Fibroblast of lung (primary cell): Measurements from ENCODE around the gene VGLL3. TPM values are rescaled to one million over a fixed set of nuclear protein-coding genes. Genes with fewer than 3 reads are reported as not detected.

Source experiments
- DNase-seq, 2 donors: peaks; one replicate each; pipeline versions ENCODE4 v3.0.0 to v3.0.0-alpha.2; 2010; ENCODE audit warnings: low read depth in 2 of 2
- H2AFZ ChIP-seq: 2 replicates; pipeline ENCODE4 v1.5.1; 2012; ENCODE audit warnings: low read length, control low read depth, inconsistent platforms
- H3K27ac ChIP-seq: 2 replicates; pipeline ENCODE4 v1.5.1; 2011; ENCODE audit warnings: low read length, control low read depth; ENCODE audit not compliant: insufficient read depth
- H3K27me3 ChIP-seq: 2 replicates; pipeline ENCODE4 v1.5.1; 2011; ENCODE audit warnings: mild to moderate bottlenecking, low read length; ENCODE audit not compliant: control insufficient read depth, insufficient read depth
- H3K36me3 ChIP-seq: 2 replicates; pipeline ENCODE4 v1.5.1; 2011; ENCODE audit warnings: low read length; ENCODE audit not compliant: control insufficient read depth, insufficient read depth
- H3K4me1 ChIP-seq: 2 replicates; pipeline ENCODE4 v1.5.1; 2011; ENCODE audit warnings: low read length; ENCODE audit not compliant: control insufficient read depth, insufficient read depth; ENCODE audit errors: extremely low read depth
- H3K4me2 ChIP-seq: 2 replicates; pipeline ENCODE4 v1.5.1; 2011; ENCODE audit warnings: low read length, control low read depth; ENCODE audit not compliant: insufficient read depth; ENCODE audit errors: extremely low read depth
- H3K4me3 ChIP-seq, 4 experiments: fragments of 200-600 bp in 1 of 4; sonication (generic) in 1 of 4; replicated peaks in 1 of 4; 2 replicates each; pipeline ENCODE4 v1.5.1; 2011 to 2016; ENCODE audit warnings: low read length in 4 of 4, low read depth in 3 of 4, mild to moderate bottlenecking in 3 of 4, control low read depth in 2 of 4, inconsistent platforms in 1 of 4, mixed read lengths in 1 of 4; ENCODE audit not compliant: insufficient read depth in 1 of 4; ENCODE audit errors: control extremely low read depth in 1 of 4
- H3K79me2 ChIP-seq: 2 replicates; pipeline ENCODE4 v1.5.1; 2012; ENCODE audit warnings: mild to moderate bottlenecking, low read length, inconsistent platforms; ENCODE audit not compliant: control insufficient read depth, insufficient read depth
- H3K9ac ChIP-seq: 2 replicates; pipeline ENCODE4 v1.5.1; 2011; ENCODE audit warnings: mild to moderate bottlenecking, low read length, control low read depth; ENCODE audit not compliant: insufficient read depth
- H3K9me3 ChIP-seq: 2 replicates; pipeline ENCODE4 v1.5.1; 2012; ENCODE audit warnings: low read depth, low read length; ENCODE audit not compliant: control insufficient read depth, insufficient read depth
- H4K20me1 ChIP-seq: 2 replicates; pipeline ENCODE4 v1.5.1; 2011; ENCODE audit warnings: low read length; ENCODE audit not compliant: control insufficient read depth, insufficient read depth; ENCODE audit errors: extremely low read depth
- EZH2 ChIP-seq: IDR thresholded peaks from 2 replicates; pipeline ENCODE4 v1.5.1; 2012; ENCODE audit warnings: low read length, control low read depth, mild to moderate bottlenecking; ENCODE audit errors: missing control alignments
- polyA plus RNA-seq, 2 donors: library from polyadenylated mRNA; depleted of rRNA in 1 of 2; stranded (reverse) in 1 of 2; unstranded in 1 of 2; fragments of >200 nt; gene quantifications; 2 replicates each; pipeline ENCODE4 v1.2.1, GENCODE V29; 2011 to 2012; ENCODE audit warnings: missing spikeins in 1 of 2
- total RNA-seq: library from RNA; depleted of rRNA; stranded (reverse); fragments of >200 nt; gene quantifications from 2 replicates; pipeline ENCODE4 v1.2.1, GENCODE V29; 2014
- TF ChIP-seq, protein P1 (sequence below), 2 donors: IDR thresholded peaks in 1 of 2; conservative IDR thresholded peaks in 1 of 2; 1 replicate in 1 of 2; 2 replicates in 1 of 2; pipeline ENCODE4 v1.5.1; 2011 to 2012; ENCODE audit warnings: low read length in 2 of 2, control low read depth in 1 of 2, inconsistent platforms in 1 of 2, low read depth in 1 of 2, mild to moderate bottlenecking in 1 of 2

VGLL3 gene
- total and polyA plus RNA-seq, 2 donors (not counting 1 experiment from before 2014, with no cell fraction given), result 53.7 to 222 TPM

DNA sequence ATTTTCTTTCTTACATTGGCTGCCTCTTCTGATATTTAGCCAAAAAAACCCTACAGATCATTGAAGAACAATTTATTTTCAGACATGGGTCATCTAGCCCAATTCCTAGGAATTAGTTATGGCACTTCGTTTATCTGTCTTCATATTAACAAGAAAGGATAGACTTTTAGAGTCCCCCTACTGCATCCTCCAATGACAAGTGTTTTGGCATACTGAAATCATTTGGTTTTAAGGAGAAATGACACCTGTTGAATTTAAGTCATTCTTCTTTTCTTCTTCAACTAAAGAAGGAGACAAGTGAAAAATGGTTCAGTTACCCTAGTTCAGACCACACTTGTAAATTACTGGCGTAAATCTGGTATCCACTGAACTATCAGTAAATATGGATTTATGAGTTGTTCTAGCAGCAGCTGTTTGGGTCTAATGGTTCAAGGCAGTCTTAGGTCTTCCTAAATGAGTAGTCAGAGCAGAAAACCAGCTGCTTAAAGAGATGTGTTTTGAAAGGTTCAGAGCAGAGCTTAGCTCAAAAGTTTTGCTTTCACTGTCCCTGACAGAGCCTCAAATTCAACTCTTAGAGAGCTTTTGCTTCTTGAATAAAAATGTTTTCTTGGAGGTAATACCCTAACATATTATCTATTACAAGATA, 5.6 kb downstream of the VGLL3 start:
- H3K27ac ChIP-seq, result peak overlapping the region; percentile 66
- H3K9ac ChIP-seq, result no peak overlapping the region
- H2AFZ ChIP-seq, result no peak overlapping the region
- no peaks in the 10 kb centered on the region for H3K9me3 ChIP-seq
- no peaks in the 10 kb centered on the region for H3K36me3 ChIP-seq
- DNase-seq, result peak; percentile 58 to 64
- peaks cover 94% of the 10 kb centered on the region for H3K79me2 ChIP-seq
- peak overlapping the region; percentile 2 to 97 (median 51) for H3K4me3 ChIP-seq
- TF ChIP-seq, protein P1, sequence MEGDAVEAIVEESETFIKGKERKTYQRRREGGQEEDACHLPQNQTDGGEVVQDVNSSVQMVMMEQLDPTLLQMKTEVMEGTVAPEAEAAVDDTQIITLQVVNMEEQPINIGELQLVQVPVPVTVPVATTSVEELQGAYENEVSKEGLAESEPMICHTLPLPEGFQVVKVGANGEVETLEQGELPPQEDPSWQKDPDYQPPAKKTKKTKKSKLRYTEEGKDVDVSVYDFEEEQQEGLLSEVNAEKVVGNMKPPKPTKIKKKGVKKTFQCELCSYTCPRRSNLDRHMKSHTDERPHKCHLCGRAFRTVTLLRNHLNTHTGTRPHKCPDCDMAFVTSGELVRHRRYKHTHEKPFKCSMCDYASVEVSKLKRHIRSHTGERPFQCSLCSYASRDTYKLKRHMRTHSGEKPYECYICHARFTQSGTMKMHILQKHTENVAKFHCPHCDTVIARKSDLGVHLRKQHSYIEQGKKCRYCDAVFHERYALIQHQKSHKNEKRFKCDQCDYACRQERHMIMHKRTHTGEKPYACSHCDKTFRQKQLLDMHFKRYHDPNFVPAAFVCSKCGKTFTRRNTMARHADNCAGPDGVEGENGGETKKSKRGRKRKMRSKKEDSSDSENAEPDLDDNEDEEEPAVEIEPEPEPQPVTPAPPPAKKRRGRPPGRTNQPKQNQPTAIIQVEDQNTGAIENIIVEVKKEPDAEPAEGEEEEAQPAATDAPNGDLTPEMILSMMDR (conservative IDR thresholded peaks at IDR 0.05 in 1 of 2, IDR thresholded peaks at IDR 0.05 in 1 of 2; ENCODE audit: low read depth in 1 of 2, low read length in 2 of 2), result no peak
- peak overlapping the region; percentile 96 for H3K4me2 ChIP-seq
- no peaks in the 10 kb centered on the region for H4K20me1 ChIP-seq
- peaks cover 16% of the 10 kb centered on the region for H3K4me1 ChIP-seq
- no peaks in the 10 kb centered on the region for H3K27me3 ChIP-seq

DNA sequence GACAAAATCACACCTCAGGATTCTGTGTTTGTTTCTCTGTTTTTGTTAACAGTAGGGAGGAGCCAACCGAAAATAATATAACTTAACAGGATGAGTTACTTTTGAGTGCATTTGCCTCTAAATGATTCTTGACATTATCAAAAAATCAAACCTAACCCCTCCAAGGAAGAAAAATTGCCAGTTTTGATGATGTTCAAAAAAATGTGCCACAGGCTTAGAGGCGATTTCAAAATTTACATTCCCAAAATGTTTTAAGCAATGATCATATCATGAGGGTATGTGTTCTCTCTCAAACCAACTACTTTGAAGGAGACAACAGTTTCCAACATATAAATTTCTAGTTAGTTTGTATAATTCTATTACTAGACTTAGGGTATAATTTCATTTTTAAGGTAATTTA, 6.7 kb downstream of the VGLL3 start:
- no peaks in the 10 kb centered on the region for H3K27me3 ChIP-seq
- H3K4me3 ChIP-seq, result peak overlapping the region in 3 of 4 experiments; percentile 0 to 91 (median 11)
- H3K4me1 ChIP-seq, result peaks cover 18% of the 10 kb centered on the region
- no peak overlapping the region for H2AFZ ChIP-seq
- TF ChIP-seq EZH2, result no peak
- TF ChIP-seq, protein P1 (conservative IDR thresholded peaks at IDR 0.05 in 1 of 2, IDR thresholded peaks at IDR 0.05 in 1 of 2; ENCODE audit: low read depth in 1 of 2, low read length in 2 of 2), result no peak
- no peaks in the 10 kb centered on the region for H4K20me1 ChIP-seq
- H3K4me2 ChIP-seq, result peak overlapping the region; percentile 96
- peaks cover 93% of the 10 kb centered on the region for H3K79me2 ChIP-seq
- DNase-seq, result peak; percentile 39 to 65
- H3K9me3 ChIP-seq, result no peaks in the 10 kb centered on the region
- H3K27ac ChIP-seq, result peak overlapping the region; percentile 66
- H3K36me3 ChIP-seq, result no peaks in the 10 kb centered on the region
- peak overlapping the region; percentile 17 for H3K9ac ChIP-seq

DNA sequence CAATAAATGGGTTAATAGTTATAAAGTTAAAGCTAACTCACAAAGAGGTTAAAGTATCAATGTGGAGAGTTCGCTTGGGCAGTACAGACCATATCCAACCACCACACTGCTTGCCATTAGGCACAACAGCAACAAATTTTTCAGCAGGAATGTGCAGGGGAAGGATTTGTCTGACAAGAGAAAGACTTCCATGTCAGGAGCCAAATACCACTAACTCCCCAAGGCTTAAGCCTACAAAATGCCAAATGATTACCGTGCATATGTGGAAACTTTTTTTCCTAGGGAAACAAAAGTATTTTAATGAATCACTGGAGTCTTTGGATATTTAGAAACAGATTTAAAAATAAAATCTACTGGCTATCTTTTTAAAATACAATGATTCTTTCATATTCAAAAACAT, 8.1 kb downstream of the VGLL3 start:
- H4K20me1 ChIP-seq, result no peaks in the 10 kb centered on the region
- no peak for TF ChIP-seq EZH2
- TF ChIP-seq, protein P1 (conservative IDR thresholded peaks at IDR 0.05 in 1 of 2, IDR thresholded peaks at IDR 0.05 in 1 of 2; ENCODE audit: low read depth in 1 of 2, low read length in 2 of 2), result no peak
- no peaks in the 10 kb centered on the region for H3K36me3 ChIP-seq
- H3K4me1 ChIP-seq, result peaks cover 26% of the 10 kb centered on the region
- peak overlapping the region; percentile 66 for H3K27ac ChIP-seq
- H3K9me3 ChIP-seq, result no peaks in the 10 kb centered on the region
- peak overlapping the region; percentile 2 for H3K4me2 ChIP-seq
- no peak overlapping the region for H2AFZ ChIP-seq
- no peak overlapping the region for H3K9ac ChIP-seq
- H3K27me3 ChIP-seq, result no peaks in the 10 kb centered on the region
- DNase-seq, result peak; percentile 75 to 91
- peak overlapping the region in 2 of 4 experiments; percentile 7 to 15 for H3K4me3 ChIP-seq
- peaks cover 93% of the 10 kb centered on the region for H3K79me2 ChIP-seq
